ENCODE measurements around the gene IMPA2. TPM values are rescaled to one million over a fixed set of nuclear protein-coding genes. Genes with fewer than 3 reads are reported as not detected.

The IMPA2 gene
- total RNA-seq, 1 donor from 2014 or later = 24.1 TPM

DNA sequence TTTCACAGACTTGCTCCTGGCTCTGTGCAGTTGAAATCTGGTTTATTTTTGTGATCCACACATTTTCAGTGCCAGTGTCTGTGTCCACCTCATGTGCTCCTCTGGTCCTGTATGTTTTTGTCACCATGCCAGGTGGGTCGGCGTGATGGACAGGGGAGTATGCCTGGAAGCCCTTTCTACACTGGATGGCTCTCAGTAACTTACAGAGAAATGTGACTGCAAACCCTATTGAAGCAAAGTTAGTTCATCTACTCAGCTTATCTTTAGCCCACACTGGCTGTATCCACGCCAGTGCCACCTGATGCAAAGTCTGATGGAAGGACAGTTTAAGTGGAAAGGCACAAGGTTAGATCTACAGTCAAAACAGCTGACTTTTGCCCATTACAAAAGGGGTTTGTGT is 4.3 kb downstream of the IMPA2 start:
- Mint-ChIP-seq H3K4me1 (ENCODE audit: unreplicated experiment) (peaks cover 20% of the 10 kb centered on the region), H3K27ac (ENCODE audit: unreplicated experiment) (no peak overlapping the region), H3K4me3 (ENCODE audit: unreplicated experiment) (no peak overlapping the region), H3K27me3 (ENCODE audit: unreplicated experiment) (peaks cover 6% of the 10 kb centered on the region), H3K36me3 (ENCODE audit: low read depth, unreplicated experiment) (no peaks in the 10 kb centered on the region), H3K9me3 (ENCODE audit: unreplicated experiment) (no peaks in the 10 kb centered on the region)
- no peak for DNase-seq (ENCODE audit: low spot score)
- TF ChIP-seq, protein P1, sequence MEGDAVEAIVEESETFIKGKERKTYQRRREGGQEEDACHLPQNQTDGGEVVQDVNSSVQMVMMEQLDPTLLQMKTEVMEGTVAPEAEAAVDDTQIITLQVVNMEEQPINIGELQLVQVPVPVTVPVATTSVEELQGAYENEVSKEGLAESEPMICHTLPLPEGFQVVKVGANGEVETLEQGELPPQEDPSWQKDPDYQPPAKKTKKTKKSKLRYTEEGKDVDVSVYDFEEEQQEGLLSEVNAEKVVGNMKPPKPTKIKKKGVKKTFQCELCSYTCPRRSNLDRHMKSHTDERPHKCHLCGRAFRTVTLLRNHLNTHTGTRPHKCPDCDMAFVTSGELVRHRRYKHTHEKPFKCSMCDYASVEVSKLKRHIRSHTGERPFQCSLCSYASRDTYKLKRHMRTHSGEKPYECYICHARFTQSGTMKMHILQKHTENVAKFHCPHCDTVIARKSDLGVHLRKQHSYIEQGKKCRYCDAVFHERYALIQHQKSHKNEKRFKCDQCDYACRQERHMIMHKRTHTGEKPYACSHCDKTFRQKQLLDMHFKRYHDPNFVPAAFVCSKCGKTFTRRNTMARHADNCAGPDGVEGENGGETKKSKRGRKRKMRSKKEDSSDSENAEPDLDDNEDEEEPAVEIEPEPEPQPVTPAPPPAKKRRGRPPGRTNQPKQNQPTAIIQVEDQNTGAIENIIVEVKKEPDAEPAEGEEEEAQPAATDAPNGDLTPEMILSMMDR (IDR thresholded peaks at IDR 0.05; ENCODE audit: unreplicated experiment) = no peak

DNA sequence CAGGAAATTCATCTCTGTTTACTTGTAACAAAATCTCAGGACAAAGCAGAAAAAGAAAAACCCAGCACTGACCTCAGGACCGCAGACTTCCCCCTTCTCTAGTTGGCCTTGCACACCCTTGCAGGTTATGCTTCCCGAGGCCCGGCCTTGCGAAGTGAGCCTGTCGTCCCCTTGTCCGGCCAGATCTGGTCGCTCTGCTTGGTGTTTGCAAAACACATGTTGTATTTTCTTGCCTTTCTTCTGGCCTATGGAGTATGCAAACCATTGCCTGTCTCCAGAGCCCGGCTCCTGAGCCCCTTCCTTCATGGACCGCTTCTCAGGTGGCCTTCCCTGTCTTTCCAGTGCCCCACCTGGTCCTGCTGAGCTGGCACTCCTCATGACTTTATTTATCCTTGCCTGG is 4.8 kb downstream of the IMPA2 start:
- Mint-ChIP-seq H3K4me1 (ENCODE audit: unreplicated experiment) (peaks cover 20% of the 10 kb centered on the region), H3K27me3 (ENCODE audit: unreplicated experiment) (peaks cover 8% of the 10 kb centered on the region), H3K9me3 (ENCODE audit: unreplicated experiment) (no peaks in the 10 kb centered on the region), H3K27ac (ENCODE audit: unreplicated experiment) (no peak overlapping the region), H3K36me3 (ENCODE audit: low read depth, unreplicated experiment) (no peaks in the 10 kb centered on the region), H3K4me3 (ENCODE audit: unreplicated experiment) (no peak overlapping the region)
- TF ChIP-seq, protein P1 (IDR thresholded peaks at IDR 0.05; ENCODE audit: unreplicated experiment) = no peak
- DNase-seq (ENCODE audit: low spot score) = no peak

DNA sequence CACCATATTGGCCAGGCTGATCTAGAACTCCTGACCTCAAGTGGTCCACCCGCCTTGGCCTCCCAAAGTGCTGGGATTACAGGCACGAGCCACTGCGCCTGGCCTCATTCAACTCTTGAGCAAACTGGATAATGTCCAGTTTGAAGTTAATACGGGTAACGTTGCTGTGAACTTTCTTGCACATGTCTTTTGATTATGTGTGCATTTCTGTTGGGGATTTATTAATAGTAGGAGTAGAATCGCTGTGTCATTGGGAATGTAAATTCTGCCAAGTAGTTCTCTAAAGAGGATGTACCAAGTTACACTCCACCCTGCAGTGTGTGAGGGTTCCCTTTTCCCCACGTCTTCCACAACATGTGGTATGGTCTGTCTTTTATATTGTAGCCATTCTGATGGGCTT is 6.2 kb downstream of the IMPA2 start:
- Mint-ChIP-seq H3K36me3 (ENCODE audit: low read depth, unreplicated experiment) (no peaks in the 10 kb centered on the region), H3K4me1 (ENCODE audit: unreplicated experiment) (peaks cover 19% of the 10 kb centered on the region), H3K27ac (ENCODE audit: unreplicated experiment) (no peak overlapping the region), H3K4me3 (ENCODE audit: unreplicated experiment) (no peak overlapping the region), H3K27me3 (ENCODE audit: unreplicated experiment) (peaks cover 11% of the 10 kb centered on the region), H3K9me3 (ENCODE audit: unreplicated experiment) (no peaks in the 10 kb centered on the region)
- DNase-seq (ENCODE audit: low spot score) = no peak
- TF ChIP-seq, protein P1 (IDR thresholded peaks at IDR 0.05; ENCODE audit: unreplicated experiment) = no peak

DNA sequence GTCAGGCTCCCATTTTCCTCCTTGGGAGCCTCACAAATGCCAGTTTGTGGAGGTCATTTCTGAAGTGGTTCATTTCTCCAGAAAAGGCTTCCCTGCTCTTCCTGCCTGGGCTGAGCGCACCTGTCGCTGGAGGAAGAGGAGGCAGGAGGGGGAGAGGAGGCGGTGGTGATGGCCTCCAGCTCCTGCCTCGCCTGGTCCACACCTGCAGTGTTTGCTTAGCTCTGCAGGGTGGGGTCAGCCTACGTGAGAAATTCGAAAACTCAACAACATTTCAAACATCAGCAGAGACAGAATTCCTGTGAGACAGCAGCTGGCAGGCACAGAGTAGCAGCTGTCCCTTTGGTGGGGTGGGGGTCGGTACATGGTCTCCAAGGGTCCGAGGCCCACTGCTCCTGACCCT is 7.9 kb downstream of the IMPA2 start:
- peaks cover 14% of the 10 kb centered on the region for H3K4me1 Mint-ChIP-seq (ENCODE audit: unreplicated experiment)
- TF ChIP-seq, protein P1 (IDR thresholded peaks at IDR 0.05; ENCODE audit: unreplicated experiment) = no peak
- no peak overlapping the region for H3K27ac Mint-ChIP-seq (ENCODE audit: unreplicated experiment)
- H3K4me3 Mint-ChIP-seq (ENCODE audit: unreplicated experiment) = no peak overlapping the region
- no peaks in the 10 kb centered on the region for H3K9me3 Mint-ChIP-seq (ENCODE audit: unreplicated experiment)
- no peaks in the 10 kb centered on the region for H3K36me3 Mint-ChIP-seq (ENCODE audit: low read depth, unreplicated experiment)
- no peak for DNase-seq (ENCODE audit: low spot score)
- peaks cover 12% of the 10 kb centered on the region for H3K27me3 Mint-ChIP-seq (ENCODE audit: unreplicated experiment)

DNA sequence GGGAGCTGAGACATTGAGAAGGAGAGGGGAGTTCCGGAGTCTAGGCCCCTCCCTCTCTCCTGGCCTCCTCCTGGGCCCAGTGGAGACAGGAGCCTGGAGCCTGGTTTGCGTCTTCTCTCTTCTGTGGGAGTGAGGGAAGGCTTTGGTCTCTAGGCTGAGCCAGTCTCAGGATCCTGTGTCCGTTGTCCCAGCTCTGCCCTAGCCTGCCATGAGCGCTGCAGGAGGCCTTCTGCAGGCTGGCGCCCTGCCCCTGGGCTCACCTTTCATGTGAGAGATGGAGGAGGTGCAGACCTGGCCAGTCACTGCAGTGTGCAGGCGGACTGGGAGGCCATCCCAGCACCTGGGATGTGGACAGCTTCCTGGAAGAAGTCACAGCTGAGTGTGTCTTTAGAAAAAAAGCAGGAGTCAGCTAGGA is 8.7 kb downstream of the IMPA2 start:
- TF ChIP-seq, protein P1 (IDR thresholded peaks at IDR 0.05; ENCODE audit: unreplicated experiment) = no peak
- Mint-ChIP-seq H3K4me1 (ENCODE audit: unreplicated experiment) (peaks cover 20% of the 10 kb centered on the region), H3K4me3 (ENCODE audit: unreplicated experiment) (no peak overlapping the region), H3K9me3 (ENCODE audit: unreplicated experiment) (no peaks in the 10 kb centered on the region), H3K27me3 (ENCODE audit: unreplicated experiment) (peaks cover 12% of the 10 kb centered on the region), H3K27ac (ENCODE audit: unreplicated experiment) (no peak overlapping the region), H3K36me3 (ENCODE audit: low read depth, unreplicated experiment) (no peaks in the 10 kb centered on the region)
- DNase-seq (ENCODE audit: low spot score) = no peak

All from endothelial cell (in vitro differentiated cells).